Activated CD4-positive, alpha-beta T cell treated with anti-CD3 and anti-CD28 coated beads, Interleukin-2, amount 50 U/mL, for 16 hours (primary cell): ENCODE measurements around the gene SLC29A4.
"Not testable (repeated sequence)": the region's sequence is repeated elsewhere in the genome, so short reads cannot be mapped to it uniquely, and the experiment has no call there.

Experiments
- DNase-seq: peaks from one replicate; pipeline ENCODE4 v3.0.0-alpha.2; 2020

SLC29A4 gene, protein sequence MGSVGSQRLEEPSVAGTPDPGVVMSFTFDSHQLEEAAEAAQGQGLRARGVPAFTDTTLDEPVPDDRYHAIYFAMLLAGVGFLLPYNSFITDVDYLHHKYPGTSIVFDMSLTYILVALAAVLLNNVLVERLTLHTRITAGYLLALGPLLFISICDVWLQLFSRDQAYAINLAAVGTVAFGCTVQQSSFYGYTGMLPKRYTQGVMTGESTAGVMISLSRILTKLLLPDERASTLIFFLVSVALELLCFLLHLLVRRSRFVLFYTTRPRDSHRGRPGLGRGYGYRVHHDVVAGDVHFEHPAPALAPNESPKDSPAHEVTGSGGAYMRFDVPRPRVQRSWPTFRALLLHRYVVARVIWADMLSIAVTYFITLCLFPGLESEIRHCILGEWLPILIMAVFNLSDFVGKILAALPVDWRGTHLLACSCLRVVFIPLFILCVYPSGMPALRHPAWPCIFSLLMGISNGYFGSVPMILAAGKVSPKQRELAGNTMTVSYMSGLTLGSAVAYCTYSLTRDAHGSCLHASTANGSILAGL

DNA sequence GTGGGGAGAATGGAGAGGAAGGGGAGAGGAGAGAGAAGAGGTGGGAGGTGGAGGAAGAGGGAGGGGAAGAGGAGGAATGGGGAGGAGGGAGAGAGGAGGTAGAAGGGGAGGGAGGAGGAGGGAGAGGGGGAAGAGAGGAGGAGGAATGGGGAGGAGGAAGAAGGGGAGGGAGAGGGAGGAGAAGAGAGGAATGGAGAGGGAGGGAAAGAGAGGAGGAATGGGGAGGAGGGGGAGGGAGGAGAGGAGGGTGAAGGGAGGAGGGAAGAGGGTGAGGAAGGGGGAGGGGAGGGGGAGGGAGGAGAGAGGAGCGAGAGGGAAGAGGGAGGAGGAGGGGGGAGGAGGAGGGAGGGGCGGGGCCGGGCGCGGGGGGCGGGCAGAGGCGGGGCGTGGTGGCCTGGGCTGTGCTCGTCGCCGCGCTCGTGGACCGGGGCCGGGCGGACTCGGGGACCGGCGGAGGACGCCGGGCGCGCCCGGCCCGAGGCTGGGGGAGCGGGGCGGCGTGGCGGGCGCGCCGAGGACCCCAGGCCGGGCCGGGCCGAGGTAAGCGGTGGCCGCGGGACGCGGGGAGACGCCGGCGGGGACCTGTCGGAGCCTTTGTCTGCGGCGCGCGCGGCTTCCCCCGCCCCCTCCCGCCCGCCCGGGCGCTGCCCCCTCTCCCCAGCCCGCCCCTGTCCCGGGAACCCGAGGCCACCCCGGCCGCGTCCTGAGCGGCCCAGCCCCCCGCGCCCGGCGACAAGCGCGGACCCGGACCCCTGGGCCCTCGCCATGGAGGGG, at the start of gene SLC29A4:
Gene SLC29A4 (plus strand): TSS at position 401 of the 774 bp plus-strand sequence. CDS start 4,874 bp downstream, outside the sequence.
- no peak for DNase-seq

DNA sequence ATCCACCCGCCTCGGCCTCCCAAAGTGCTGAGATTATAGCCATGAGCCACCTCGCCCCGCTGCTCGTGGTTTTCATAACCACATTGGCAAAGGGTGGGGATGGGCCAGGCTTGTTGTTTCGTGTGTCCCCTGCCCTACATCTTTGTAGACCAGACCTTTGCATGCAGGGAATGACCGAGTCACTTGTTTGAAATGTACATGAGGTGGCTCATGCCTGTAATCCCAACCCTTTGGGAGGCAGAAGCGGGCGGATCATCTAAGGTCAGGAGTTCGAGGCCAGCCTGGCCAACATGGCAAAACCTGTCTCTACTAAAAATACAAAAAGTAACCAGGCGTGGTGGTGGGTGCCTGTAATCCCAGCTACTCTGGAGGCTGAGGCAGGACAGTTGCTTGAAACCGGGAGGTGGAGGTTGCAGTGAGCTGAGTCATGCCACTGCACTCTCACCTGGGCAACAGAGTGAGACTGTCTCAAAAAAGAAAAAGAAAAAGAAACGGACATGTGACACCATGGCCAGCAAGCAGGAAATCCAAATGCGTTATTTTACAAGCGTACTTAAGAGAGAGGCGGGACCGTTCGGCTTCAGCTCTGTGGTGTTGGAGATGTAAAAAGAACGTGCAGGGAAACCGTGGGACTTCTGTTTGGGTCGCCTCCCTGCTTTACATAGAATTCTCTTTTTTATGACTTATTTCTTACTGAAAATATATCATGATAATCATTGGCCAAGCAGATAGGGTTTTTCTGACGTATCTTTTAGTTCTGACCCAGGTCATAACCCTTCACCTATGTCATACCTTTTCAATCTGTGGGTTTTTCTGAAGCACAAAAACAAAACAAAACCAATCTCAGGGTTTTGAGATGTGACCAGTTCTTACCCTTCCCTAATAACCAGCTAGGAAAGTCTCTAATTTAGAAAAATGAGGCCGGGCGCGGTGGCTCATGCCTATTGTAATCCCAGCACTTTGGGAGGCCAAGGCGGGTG, 47.6 kb upstream of the SLC29A4 start:
- DNase-seq = no peak

GRCh38 chr7:5237286-5237685, 45.5 kb upstream of the SLC29A4 start:
- no peak for DNase-seq

- no peak for DNase-seq
Observed at GRCh38 chr7:5238500-5238899, 44.2 kb upstream of the SLC29A4 start.

DNA sequence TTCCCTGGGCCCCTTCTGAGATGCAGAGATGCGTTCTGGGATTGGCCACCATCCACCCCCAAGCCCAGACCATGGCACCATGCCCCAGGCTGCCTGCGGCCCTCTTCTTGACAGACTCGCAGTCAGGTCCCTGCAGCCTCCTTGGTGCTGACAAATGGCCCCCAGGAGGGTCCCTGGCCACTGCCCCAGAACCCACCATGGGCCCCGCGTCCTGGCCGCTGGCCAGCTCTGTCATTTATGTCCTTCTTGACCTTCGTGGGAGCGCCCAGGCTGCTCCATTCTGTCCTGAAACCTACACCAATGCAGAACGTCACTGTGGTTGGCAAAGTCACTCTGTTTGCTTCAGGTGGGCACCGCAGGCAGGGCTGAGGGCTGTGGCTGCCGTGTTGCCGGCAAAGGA, 39.5 kb upstream of the SLC29A4 start:
- DNase-seq = no peak

DNA sequence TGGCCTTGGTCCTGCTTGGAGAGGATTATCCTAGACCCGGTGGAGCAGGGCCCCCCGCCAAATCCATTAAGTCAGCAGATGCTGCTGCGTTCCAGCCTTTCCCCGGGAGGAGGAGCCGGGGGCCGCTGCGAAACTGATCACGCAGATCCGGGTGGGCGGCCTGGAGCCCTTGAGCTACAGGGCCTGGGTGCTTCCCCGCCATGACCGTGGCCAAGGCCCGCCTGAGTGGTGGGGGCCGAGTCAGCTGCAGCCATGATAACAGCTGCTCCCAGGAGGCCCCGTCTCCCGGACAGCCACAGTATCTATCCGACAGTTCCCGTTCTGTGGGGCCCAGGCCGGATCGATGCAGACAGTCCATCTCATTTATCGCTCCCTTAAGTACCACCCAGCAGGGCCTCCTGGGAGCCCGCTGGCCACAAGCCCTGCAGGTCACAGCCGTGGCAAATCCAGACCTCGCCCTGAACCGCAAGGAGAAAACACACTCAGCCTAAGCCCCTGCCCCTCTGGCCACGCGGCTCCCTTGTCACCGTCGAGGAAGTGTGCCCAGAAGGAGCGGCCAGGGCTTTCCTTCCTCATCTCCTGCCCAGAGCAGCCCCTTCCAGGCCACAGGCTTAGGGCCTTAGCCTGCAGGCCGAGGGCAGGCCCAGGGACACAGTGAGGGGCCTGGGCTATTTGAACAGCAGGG, 34.4 kb upstream of the SLC29A4 start:
- no peak for DNase-seq

GRCh38 chr7:5250787-5251186, 32.0 kb upstream of the SLC29A4 start:
- not testable (repeated sequence) for DNase-seq

- not testable (repeated sequence) for DNase-seq
Observed at GRCh38 chr7:5253529-5253928, 29.2 kb upstream of the SLC29A4 start.

DNA sequence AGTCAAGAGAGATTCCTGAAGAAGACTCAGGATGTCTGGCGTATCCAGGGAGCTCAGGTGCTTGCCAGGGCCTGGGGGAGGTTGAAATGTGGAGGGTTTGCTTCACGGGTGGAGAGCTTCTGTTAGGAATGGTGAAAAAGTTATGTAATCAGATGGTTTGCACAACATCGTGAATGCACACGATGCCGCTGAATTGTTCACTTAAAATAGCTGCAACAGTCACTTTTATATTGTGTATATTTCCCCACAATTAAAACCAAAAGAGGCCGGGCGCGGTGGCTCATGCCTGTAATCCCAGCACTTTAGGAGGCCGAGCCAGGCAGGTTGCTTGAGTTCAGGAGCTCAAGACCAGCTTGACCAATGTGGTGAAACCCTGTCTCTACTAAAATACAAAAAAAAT, 28.4 kb upstream of the SLC29A4 start:
- not testable (repeated sequence) for DNase-seq

DNA sequence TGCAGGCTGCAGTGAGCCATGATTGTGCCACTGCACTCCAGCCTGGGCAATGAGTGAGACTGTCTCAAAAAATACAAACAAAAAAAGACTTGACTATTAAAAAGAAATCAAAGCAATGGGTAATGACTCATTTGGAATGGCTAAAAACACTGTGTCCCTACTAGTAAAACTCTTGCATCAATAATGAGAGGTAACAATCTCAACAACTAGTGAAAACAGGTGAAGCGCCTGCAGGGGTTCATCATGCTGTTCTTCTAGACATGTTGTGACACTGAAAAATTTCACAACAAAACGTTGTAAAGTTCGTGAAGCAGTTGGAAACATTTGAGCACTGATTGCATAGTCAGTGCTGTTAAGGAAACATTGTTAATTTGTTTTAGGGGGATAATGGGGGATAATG, 26.9 kb upstream of the SLC29A4 start:
- DNase-seq = no peak

- DNase-seq = not testable (repeated sequence)
Observed at GRCh38 chr7:5260530-5261068, 22.1 kb upstream of the SLC29A4 start.

DNA sequence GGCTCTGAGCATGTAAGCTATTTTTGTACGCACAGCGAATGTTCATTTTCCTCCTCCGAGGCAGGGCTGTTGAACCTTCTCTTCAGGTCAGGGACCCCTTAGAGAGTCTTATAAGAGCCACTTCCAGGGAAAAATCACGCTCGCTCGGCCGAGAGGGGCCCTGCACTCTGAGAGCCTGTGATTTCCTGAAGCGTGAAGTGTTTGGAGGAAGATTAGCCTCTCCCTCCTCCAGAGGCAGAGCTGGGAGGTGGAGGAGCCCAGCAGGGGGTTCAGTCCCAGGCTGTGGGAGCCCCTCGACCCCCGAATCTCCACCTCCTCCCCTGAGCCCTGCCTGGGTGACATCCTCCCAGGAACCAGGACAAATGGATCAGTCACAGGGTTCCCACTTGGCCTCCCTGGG, 19.7 kb upstream of the SLC29A4 start:
- DNase-seq = not testable (repeated sequence)

GRCh38 chr7:5265320-5266190, 17.2 kb upstream of the SLC29A4 start:
- no peak for DNase-seq

- no peak for DNase-seq
Observed at GRCh38 chr7:5266191-5267028, 16.3 kb upstream of the SLC29A4 start.

DNA sequence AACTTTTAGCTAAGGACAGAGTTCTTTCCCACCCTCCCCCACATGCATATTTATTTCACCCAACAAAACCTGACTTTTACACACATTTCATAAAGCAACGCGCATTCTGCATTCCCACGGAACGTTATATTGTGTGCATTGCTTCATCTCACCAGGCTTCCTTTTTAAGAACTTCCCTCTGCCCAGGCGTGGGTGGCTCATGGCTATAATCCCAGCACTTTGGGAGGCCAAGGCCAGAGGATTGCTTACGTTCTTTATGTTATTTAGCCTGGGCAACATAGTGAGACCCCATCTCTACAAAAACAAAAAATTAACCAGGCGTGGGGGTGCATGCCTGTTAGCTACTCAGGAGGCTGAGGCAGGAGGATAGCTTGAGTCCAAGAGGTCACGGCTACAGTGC, 14.9 kb upstream of the SLC29A4 start:
- not testable (repeated sequence) for DNase-seq

DNA sequence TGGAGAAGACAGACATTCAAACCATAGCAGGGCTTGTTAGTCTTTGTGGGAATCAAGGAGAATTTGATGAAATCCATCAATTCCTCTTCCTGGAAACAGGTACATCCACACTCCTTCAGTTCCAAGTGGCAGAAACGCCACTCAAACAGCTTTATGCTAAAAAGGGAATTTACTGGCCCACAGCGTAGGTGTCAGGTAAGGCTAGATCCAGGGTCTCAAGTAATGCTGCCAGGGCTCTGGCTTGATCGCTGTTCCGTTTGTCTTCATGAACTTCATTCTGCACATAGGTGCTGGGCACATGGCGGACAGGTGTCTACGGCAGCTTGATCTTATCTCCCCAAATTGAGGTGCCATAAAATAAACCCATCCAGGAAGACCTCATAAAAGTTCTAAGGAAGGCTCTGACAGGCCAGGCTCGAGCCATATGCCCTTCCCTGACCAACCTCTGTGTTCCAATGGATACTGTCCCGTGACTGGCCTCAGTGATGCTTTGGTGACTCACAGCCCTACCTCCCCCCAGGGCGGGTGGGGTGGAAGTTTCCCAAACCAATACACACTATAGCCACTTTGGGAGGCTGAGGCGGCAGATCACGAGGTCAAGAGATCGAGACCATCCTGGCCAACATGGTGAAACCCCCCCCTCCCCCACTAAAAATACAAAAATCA, 12.6 kb upstream of the SLC29A4 start:
- DNase-seq = not testable (repeated sequence)

GRCh38 chr7:5270788-5271187, 12.0 kb upstream of the SLC29A4 start:
- DNase-seq = no peak

- DNase-seq = not testable (repeated sequence)
Observed at GRCh38 chr7:5273831-5274405, 8.8 kb upstream of the SLC29A4 start.

GRCh38 chr7:5274441-5274840, 8.3 kb upstream of the SLC29A4 start:
- DNase-seq = no peak
